ENCODE data around the gene CHM.
"Not testable (repeated sequence)": the region's sequence is repeated elsewhere in the genome, so short reads cannot be mapped to it uniquely, and the experiment has no call there.

Gene CHM

GRCh38 chrX:85994797-85995196 is 52.6 kb downstream of the CHM start:
- no peak for DNase-seq

GRCh38 chrX:85994228-85994627 is 53.1 kb downstream of the CHM start:
- no peak for DNase-seq

GRCh38 chrX:85993539-85994197 is 53.7 kb downstream of the CHM start:
- DNase-seq = no peak

GRCh38 chrX:85992811-85993229 is 54.5 kb downstream of the CHM start:
- DNase-seq = no peak

- DNase-seq = no peak
Measured at GRCh38 chrX:85988353-85988752, 59.0 kb downstream of the CHM start.

GRCh38 chrX:85980286-85980685 is 67.1 kb downstream of the CHM start:
- no peak for DNase-seq

GRCh38 chrX:85977218-85977617 is 70.1 kb downstream of the CHM start:
- no peak for DNase-seq

- DNase-seq = not testable (repeated sequence)
Measured at GRCh38 chrX:85972351-85972750, 75.0 kb downstream of the CHM start.

- no peak for DNase-seq
Measured at GRCh38 chrX:85964744-85965143, 82.6 kb downstream of the CHM start.

- DNase-seq = no peak
Measured at GRCh38 chrX:85963736-85964135, 83.6 kb downstream of the CHM start.

- no peak for DNase-seq
Measured at GRCh38 chrX:85955510-85955909, 91.8 kb downstream of the CHM start.

- not testable (repeated sequence) for DNase-seq
Measured at GRCh38 chrX:85944751-85945150, 102.6 kb downstream of the CHM start.

- no peak for DNase-seq
Measured at GRCh38 chrX:85941275-85941674, 106.1 kb downstream of the CHM start.

- not testable (repeated sequence) for DNase-seq
Measured at GRCh38 chrX:85939942-85940341, 107.4 kb downstream of the CHM start.

- not testable (repeated sequence) for DNase-seq
Measured at GRCh38 chrX:85934399-85934798, 113.0 kb downstream of the CHM start.

- DNase-seq = no peak
Measured at GRCh38 chrX:85930099-85930498, 117.3 kb downstream of the CHM start.

GRCh38 chrX:85928606-85929005 is 118.8 kb downstream of the CHM start:
- DNase-seq = no peak

GRCh38 chrX:85927740-85928139 is 119.6 kb downstream of the CHM start:
- no peak for DNase-seq

GRCh38 chrX:85922821-85923220 is 124.5 kb downstream of the CHM start:
- DNase-seq = no peak

GRCh38 chrX:85916656-85917280 is 130.6 kb downstream of the CHM start:
- not testable (repeated sequence) for DNase-seq

- DNase-seq = no peak
Measured at GRCh38 chrX:85914431-85914830, 132.9 kb downstream of the CHM start.

- DNase-seq = no peak
Measured at GRCh38 chrX:85907316-85907715, 140.0 kb downstream of the CHM start.

- no peak for DNase-seq
Measured at GRCh38 chrX:85906399-85906798, 141.0 kb downstream of the CHM start.

GRCh38 chrX:85905851-85906250 is 141.5 kb downstream of the CHM start:
- DNase-seq = no peak

All from activated CD8-positive, alpha-beta memory T cell treated with anti-CD3 and anti-CD28 coated beads for 24 hours (primary cell).